GM21526 (cell line): ENCODE data around the gene SUCO.
"Not testable (repeated sequence)": the region's sequence is repeated elsewhere in the genome, so short reads cannot be mapped to it uniquely, and the experiment has no call there.

ENCODE experiments used
- ATAC-seq: cut with Tn5 transposase; IDR thresholded peaks from one replicate; pipeline ENCODE4 v1.9.1; 2021; ENCODE audit warnings: moderate library complexity; ENCODE audit not compliant: unreplicated experiment, low FRiP score

The SUCO gene

GRCh38 chr1:172559572-172560210 lies 26.7 kb downstream of the SUCO start:
- no peak for ATAC-seq

- ATAC-seq, result no peak
These were observed 28.3 kb downstream of the SUCO start for GRCh38 chr1:172561252-172561651.

- no peak for ATAC-seq
These were observed 33.4 kb downstream of the SUCO start for GRCh38 chr1:172566196-172566997.

GRCh38 chr1:172567720-172568119 lies 34.8 kb downstream of the SUCO start:
- ATAC-seq, result no peak

- ATAC-seq, result no peak
These were observed 41.1 kb downstream of the SUCO start for GRCh38 chr1:172574080-172574479.

GRCh38 chr1:172578586-172578985 lies 45.6 kb downstream of the SUCO start:
- no peak for ATAC-seq

GRCh38 chr1:172581273-172581672 lies 48.3 kb downstream of the SUCO start:
- no peak for ATAC-seq

- no peak for ATAC-seq
These were observed 48.8 kb downstream of the SUCO start for GRCh38 chr1:172581779-172582178.

GRCh38 chr1:172582889-172583288 lies 49.9 kb downstream of the SUCO start:
- no peak for ATAC-seq

GRCh38 chr1:172585348-172585747 lies 52.4 kb downstream of the SUCO start:
- no peak for ATAC-seq

- no peak for ATAC-seq
These were observed 52.9 kb downstream of the SUCO start for GRCh38 chr1:172585861-172586260.

GRCh38 chr1:172588296-172589291 lies 55.6 kb downstream of the SUCO start:
- no peak for ATAC-seq

GRCh38 chr1:172589553-172589952 lies 56.6 kb downstream of the SUCO start:
- no peak for ATAC-seq

GRCh38 chr1:172591429-172591828 lies 58.5 kb downstream of the SUCO start:
- ATAC-seq, result not testable (repeated sequence)

- not testable (repeated sequence) for ATAC-seq
These were observed 62.1 kb downstream of the SUCO start for GRCh38 chr1:172595066-172595465.

GRCh38 chr1:172596782-172597181 lies 63.8 kb downstream of the SUCO start:
- not testable (repeated sequence) for ATAC-seq

GRCh38 chr1:172599912-172600311 lies 67.0 kb downstream of the SUCO start:
- no peak for ATAC-seq

GRCh38 chr1:172600615-172601014 lies 67.7 kb downstream of the SUCO start:
- no peak for ATAC-seq

- no peak for ATAC-seq
These were observed 68.2 kb downstream of the SUCO start for GRCh38 chr1:172601046-172601630.

- no peak for ATAC-seq
These were observed 69.8 kb downstream of the SUCO start for GRCh38 chr1:172602706-172603105.
